ENCODE results near the gene LAMP1. TPM values are rescaled to one million over a fixed set of nuclear protein-coding genes. Genes with fewer than 3 reads are reported as not detected.
"Not testable (repeated sequence)": the region's sequence is repeated elsewhere in the genome, so short reads cannot be mapped to it uniquely, and the experiment has no call there.

LAMP1 gene
- total RNA-seq, 1 donor from 2014 or later: 306 TPM

- DNase-seq (ENCODE audit: low spot score): no peak
These were observed 30.3 kb downstream of the LAMP1 start for GRCh38 chr13:113327391-113327765.

GRCh38 chr13:113327766-113328471, 30.9 kb downstream of the LAMP1 start:
- DNase-seq (ENCODE audit: low spot score): no peak

- DNase-seq (ENCODE audit: low spot score): no peak
These were observed 31.8 kb downstream of the LAMP1 start for GRCh38 chr13:113328851-113329250.

- DNase-seq (ENCODE audit: low spot score): no peak
These were observed 32.7 kb downstream of the LAMP1 start for GRCh38 chr13:113329656-113330312.

GRCh38 chr13:113332615-113333014, 35.6 kb downstream of the LAMP1 start:
- no peak for DNase-seq (ENCODE audit: low spot score)

GRCh38 chr13:113333076-113333475, 36.0 kb downstream of the LAMP1 start:
- DNase-seq (ENCODE audit: low spot score): no peak

- DNase-seq (ENCODE audit: low spot score): no peak
These were observed 40.5 kb downstream of the LAMP1 start for GRCh38 chr13:113337556-113337955.

GRCh38 chr13:113337976-113338375, 40.9 kb downstream of the LAMP1 start:
- no peak for DNase-seq (ENCODE audit: low spot score)

GRCh38 chr13:113338451-113338850, 41.4 kb downstream of the LAMP1 start:
- DNase-seq (ENCODE audit: low spot score): no peak

GRCh38 chr13:113342820-113343691, 46.0 kb downstream of the LAMP1 start:
- DNase-seq (ENCODE audit: low spot score): no peak

GRCh38 chr13:113343692-113343968, 46.6 kb downstream of the LAMP1 start:
- no peak for DNase-seq (ENCODE audit: low spot score)

- no peak for DNase-seq (ENCODE audit: low spot score)
These were observed 48.4 kb downstream of the LAMP1 start for GRCh38 chr13:113345486-113345885.

GRCh38 chr13:113347736-113348225, 50.7 kb downstream of the LAMP1 start:
- not testable (repeated sequence) for DNase-seq (ENCODE audit: low spot score)

- DNase-seq (ENCODE audit: low spot score): no peak
These were observed 51.6 kb downstream of the LAMP1 start for GRCh38 chr13:113348591-113348990.

- no peak for DNase-seq (ENCODE audit: low spot score)
These were observed 52.0 kb downstream of the LAMP1 start for GRCh38 chr13:113349050-113349449.

- DNase-seq (ENCODE audit: low spot score): no peak
These were observed 52.5 kb downstream of the LAMP1 start for GRCh38 chr13:113349491-113349890.

- DNase-seq (ENCODE audit: low spot score): no peak
These were observed 53.3 kb downstream of the LAMP1 start for GRCh38 chr13:113350065-113350937.

- DNase-seq (ENCODE audit: low spot score): no peak
These were observed 53.9 kb downstream of the LAMP1 start for GRCh38 chr13:113350938-113351335.

GRCh38 chr13:113351514-113352026, 54.5 kb downstream of the LAMP1 start:
- DNase-seq (ENCODE audit: low spot score): peak; percentile 60

GRCh38 chr13:113353254-113353653, 56.2 kb downstream of the LAMP1 start:
- DNase-seq (ENCODE audit: low spot score): no peak

- DNase-seq (ENCODE audit: low spot score): no peak
These were observed 58.0 kb downstream of the LAMP1 start for GRCh38 chr13:113354831-113355610.
